ENCODE results near the gene NOXA1.
A peak's percentile ranks its signal among the peaks of the same experiment; 100 is the strongest.

The NOXA1 gene

GRCh38 chr9:137475666-137476065, 52.5 kb downstream of the NOXA1 start:
- H3K9me3 Mint-ChIP-seq = peaks cover 29% of the 10 kb centered on the region
- H3K4me3 Mint-ChIP-seq = no peak overlapping the region
- H3K27me3 Mint-ChIP-seq (ENCODE audit: low read depth) = no peaks in the 10 kb centered on the region
- H3K27ac Mint-ChIP-seq = no peak overlapping the region
- peaks cover 6% of the 10 kb centered on the region for H3K4me1 Mint-ChIP-seq
- peaks cover 3% of the 10 kb centered on the region for H3K36me3 Mint-ChIP-seq (ENCODE audit: low read depth)
- TF ChIP-seq, protein P1, sequence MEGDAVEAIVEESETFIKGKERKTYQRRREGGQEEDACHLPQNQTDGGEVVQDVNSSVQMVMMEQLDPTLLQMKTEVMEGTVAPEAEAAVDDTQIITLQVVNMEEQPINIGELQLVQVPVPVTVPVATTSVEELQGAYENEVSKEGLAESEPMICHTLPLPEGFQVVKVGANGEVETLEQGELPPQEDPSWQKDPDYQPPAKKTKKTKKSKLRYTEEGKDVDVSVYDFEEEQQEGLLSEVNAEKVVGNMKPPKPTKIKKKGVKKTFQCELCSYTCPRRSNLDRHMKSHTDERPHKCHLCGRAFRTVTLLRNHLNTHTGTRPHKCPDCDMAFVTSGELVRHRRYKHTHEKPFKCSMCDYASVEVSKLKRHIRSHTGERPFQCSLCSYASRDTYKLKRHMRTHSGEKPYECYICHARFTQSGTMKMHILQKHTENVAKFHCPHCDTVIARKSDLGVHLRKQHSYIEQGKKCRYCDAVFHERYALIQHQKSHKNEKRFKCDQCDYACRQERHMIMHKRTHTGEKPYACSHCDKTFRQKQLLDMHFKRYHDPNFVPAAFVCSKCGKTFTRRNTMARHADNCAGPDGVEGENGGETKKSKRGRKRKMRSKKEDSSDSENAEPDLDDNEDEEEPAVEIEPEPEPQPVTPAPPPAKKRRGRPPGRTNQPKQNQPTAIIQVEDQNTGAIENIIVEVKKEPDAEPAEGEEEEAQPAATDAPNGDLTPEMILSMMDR (IDR thresholded peaks at IDR 0.05; ENCODE audit: unreplicated experiment in 3 of 3) = no peak

GRCh38 chr9:137476856-137477255, 53.7 kb downstream of the NOXA1 start:
- H3K9me3 Mint-ChIP-seq = peaks cover 25% of the 10 kb centered on the region
- no peak overlapping the region for H3K27ac Mint-ChIP-seq
- no peak overlapping the region for H3K4me3 Mint-ChIP-seq
- no peaks in the 10 kb centered on the region for H3K27me3 Mint-ChIP-seq (ENCODE audit: low read depth)
- TF ChIP-seq, protein P1 (IDR thresholded peaks at IDR 0.05; ENCODE audit: unreplicated experiment in 3 of 3) = no peak
- peaks cover 6% of the 10 kb centered on the region for H3K4me1 Mint-ChIP-seq
- peaks cover 3% of the 10 kb centered on the region for H3K36me3 Mint-ChIP-seq (ENCODE audit: low read depth)

- Mint-ChIP-seq H3K4me1 (peaks cover 6% of the 10 kb centered on the region), H3K27ac (no peak overlapping the region), H3K36me3 (ENCODE audit: low read depth) (peaks cover 3% of the 10 kb centered on the region), H3K4me3 (no peak overlapping the region), H3K27me3 (ENCODE audit: low read depth) (no peaks in the 10 kb centered on the region), H3K9me3 (peaks cover 22% of the 10 kb centered on the region)
- TF ChIP-seq, protein P1 (IDR thresholded peaks at IDR 0.05; ENCODE audit: unreplicated experiment in 3 of 3) = no peak
These were observed 54.8 kb downstream of the NOXA1 start for GRCh38 chr9:137477778-137478612.

DNA sequence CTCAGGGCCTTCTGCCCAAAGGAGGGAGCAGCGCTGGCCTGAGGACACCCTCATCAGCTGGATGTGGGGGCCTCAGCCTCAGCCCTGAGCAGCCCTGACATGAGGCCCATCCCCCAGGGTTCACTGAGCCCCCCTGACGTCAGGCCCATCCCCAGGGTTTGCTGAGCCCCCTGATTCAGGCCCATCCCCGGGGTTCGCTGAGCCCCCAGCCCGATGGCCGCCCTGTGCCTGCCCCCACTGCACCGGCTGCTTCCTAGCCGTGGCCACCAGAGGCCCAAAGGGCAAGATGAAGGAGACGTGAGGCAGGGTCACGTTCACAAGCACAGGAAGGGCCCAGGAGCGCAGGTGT, 55.4 kb downstream of the NOXA1 start:
- peaks cover 17% of the 10 kb centered on the region for H3K9me3 Mint-ChIP-seq
- H3K4me3 Mint-ChIP-seq = no peak overlapping the region
- H3K36me3 Mint-ChIP-seq (ENCODE audit: low read depth) = peaks cover 2% of the 10 kb centered on the region
- peaks cover 6% of the 10 kb centered on the region for H3K4me1 Mint-ChIP-seq
- H3K27ac Mint-ChIP-seq = no peak overlapping the region
- TF ChIP-seq, protein P1 (IDR thresholded peaks at IDR 0.05; ENCODE audit: unreplicated experiment in 3 of 3) = no peak
- no peaks in the 10 kb centered on the region for H3K27me3 Mint-ChIP-seq (ENCODE audit: low read depth)

DNA sequence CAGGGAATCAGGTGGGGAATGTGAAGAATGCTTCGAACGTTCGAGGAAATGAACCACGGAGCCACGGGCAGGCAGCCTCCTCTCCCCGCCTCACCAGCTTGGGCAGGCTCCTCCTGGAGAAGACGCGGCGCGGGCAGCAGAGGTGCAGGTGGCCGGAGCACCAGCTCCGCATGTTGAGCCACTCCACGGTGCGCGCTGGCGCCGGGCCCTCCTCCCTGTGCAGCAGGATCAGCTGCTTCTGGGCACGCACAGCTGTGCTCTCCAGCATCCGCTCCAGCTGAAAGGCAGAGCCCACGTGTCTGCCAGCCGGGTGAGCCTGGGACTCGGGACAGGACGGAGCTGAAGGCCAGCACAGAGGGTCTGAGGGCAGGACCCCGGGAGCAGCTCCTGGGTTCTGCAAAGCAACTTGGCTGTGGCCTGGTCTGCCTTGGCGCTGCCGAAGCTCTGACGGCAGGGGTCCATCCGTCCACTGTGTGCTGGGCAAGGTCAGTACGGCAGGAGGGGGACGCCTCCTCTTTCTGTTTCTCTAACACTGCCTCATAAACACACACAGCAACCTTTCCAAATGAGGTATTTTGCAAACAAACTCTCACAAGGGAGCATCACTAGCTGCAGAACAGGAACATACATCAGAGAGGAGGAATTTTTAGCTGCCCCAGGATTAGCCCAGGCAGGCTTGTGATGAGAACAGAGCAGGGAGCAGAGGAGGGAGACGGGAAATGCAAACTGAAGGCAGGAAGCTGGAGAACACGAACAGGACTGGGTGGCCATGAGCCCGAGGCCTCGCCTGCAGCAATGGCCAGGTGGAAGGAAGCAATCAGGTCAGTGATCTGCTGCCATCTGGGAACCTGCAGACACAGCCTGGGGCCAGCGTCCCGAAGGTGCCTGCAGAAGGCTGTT, 56.0 kb downstream of the NOXA1 start:
- Mint-ChIP-seq H3K9me3 (peaks cover 13% of the 10 kb centered on the region), H3K4me3 (no peak overlapping the region), H3K27ac (peak overlapping the region in 1 of 3 experiments; percentile 27), H3K4me1 (peaks cover 6% of the 10 kb centered on the region), H3K36me3 (ENCODE audit: low read depth) (no peaks in the 10 kb centered on the region), H3K27me3 (ENCODE audit: low read depth) (no peaks in the 10 kb centered on the region)
- TF ChIP-seq, protein P1 (IDR thresholded peaks at IDR 0.05; ENCODE audit: unreplicated experiment in 3 of 3) = no peak
